Measurements from ENCODE around the gene C12orf57. TPM values are rescaled to one million over a fixed set of nuclear protein-coding genes. Genes with fewer than 3 reads are reported as not detected.

The C12orf57 gene
- total RNA-seq, 1 experiment from 2014 or later = 158 TPM

GRCh38 chr12:6946033-6946919 is 2.5 kb downstream of the C12orf57 start (continued):
- TF ChIP-seq, protein P1, sequence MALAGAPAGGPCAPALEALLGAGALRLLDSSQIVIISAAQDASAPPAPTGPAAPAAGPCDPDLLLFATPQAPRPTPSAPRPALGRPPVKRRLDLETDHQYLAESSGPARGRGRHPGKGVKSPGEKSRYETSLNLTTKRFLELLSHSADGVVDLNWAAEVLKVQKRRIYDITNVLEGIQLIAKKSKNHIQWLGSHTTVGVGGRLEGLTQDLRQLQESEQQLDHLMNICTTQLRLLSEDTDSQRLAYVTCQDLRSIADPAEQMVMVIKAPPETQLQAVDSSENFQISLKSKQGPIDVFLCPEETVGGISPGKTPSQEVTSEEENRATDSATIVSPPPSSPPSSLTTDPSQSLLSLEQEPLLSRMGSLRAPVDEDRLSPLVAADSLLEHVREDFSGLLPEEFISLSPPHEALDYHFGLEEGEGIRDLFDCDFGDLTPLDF (CRISPR knock-in tag; IDR thresholded peaks at IDR 0.05) = no peak

GRCh38 chr12:6946920-6947374 is 3.1 kb downstream of the C12orf57 start:
- Mint-ChIP-seq H3K4me1 (peaks cover 37% of the 10 kb centered on the region), H3K27ac (peak overlapping the region; percentile 77), H3K27me3 (ENCODE audit: low read depth) (no peaks in the 10 kb centered on the region), H3K4me3 (peak overlapping the region; percentile 98), H3K9me3 (no peaks in the 10 kb centered on the region), H3K36me3 (no peaks in the 10 kb centered on the region)
- POLR2A ChIA-PET = interaction anchor here (0.6 to 6.2 kb wide), 12 partner anchors 9 to 181 kb away, joined by 3 to 167 read pairs (median 8); partner anchors contain the start of genes C1RL, LPCAT3, PTMS and SPSB2
- CTCF ChIA-PET = interaction anchor here (0.6 to 5.7 kb wide), 13 partner anchors 9 to 198 kb away, joined by 3 to 296 read pairs (median 21); partner anchors contain the start of genes C1RL, CDCA3, LPCAT3 and SPSB2
- ATAC-seq = no peak
- DNase-seq (ENCODE audit: low spot score) = no peak
- TF ChIP-seq, protein P2, sequence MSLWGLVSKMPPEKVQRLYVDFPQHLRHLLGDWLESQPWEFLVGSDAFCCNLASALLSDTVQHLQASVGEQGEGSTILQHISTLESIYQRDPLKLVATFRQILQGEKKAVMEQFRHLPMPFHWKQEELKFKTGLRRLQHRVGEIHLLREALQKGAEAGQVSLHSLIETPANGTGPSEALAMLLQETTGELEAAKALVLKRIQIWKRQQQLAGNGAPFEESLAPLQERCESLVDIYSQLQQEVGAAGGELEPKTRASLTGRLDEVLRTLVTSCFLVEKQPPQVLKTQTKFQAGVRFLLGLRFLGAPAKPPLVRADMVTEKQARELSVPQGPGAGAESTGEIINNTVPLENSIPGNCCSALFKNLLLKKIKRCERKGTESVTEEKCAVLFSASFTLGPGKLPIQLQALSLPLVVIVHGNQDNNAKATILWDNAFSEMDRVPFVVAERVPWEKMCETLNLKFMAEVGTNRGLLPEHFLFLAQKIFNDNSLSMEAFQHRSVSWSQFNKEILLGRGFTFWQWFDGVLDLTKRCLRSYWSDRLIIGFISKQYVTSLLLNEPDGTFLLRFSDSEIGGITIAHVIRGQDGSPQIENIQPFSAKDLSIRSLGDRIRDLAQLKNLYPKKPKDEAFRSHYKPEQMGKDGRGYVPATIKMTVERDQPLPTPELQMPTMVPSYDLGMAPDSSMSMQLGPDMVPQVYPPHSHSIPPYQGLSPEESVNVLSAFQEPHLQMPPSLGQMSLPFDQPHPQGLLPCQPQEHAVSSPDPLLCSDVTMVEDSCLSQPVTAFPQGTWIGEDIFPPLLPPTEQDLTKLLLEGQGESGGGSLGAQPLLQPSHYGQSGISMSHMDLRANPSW (CRISPR knock-in tag; conservative IDR thresholded peaks at IDR 0.05; ENCODE audit: low read depth) = no peak
- TF ChIP-seq ATF1 (CRISPR knock-in tag; IDR thresholded peaks at IDR 0.05) = no peak
- TF ChIP-seq ZNF396 (CRISPR knock-in tag; IDR thresholded peaks at IDR 0.05; ENCODE audit: borderline replicate concordance) = no peak
- peak; percentile 13; the same call in 1 of the 2 replicates for TF ChIP-seq NFE2L1 (CRISPR knock-in tag; IDR thresholded peaks at IDR 0.05)

- Mint-ChIP-seq H3K36me3 (no peaks in the 10 kb centered on the region), H3K27me3 (ENCODE audit: low read depth) (no peaks in the 10 kb centered on the region), H3K4me3 (0 out of 2 replicates have a peak overlapping the region, but pooled peaks have one; percentile 8), H3K9me3 (no peaks in the 10 kb centered on the region), H3K4me1 (peaks cover 37% of the 10 kb centered on the region), H3K27ac (no peak overlapping the region)
- ATAC-seq (no peak), DNase-seq (ENCODE audit: low spot score) (no peak)
- TF ChIP-seq, protein P3, sequence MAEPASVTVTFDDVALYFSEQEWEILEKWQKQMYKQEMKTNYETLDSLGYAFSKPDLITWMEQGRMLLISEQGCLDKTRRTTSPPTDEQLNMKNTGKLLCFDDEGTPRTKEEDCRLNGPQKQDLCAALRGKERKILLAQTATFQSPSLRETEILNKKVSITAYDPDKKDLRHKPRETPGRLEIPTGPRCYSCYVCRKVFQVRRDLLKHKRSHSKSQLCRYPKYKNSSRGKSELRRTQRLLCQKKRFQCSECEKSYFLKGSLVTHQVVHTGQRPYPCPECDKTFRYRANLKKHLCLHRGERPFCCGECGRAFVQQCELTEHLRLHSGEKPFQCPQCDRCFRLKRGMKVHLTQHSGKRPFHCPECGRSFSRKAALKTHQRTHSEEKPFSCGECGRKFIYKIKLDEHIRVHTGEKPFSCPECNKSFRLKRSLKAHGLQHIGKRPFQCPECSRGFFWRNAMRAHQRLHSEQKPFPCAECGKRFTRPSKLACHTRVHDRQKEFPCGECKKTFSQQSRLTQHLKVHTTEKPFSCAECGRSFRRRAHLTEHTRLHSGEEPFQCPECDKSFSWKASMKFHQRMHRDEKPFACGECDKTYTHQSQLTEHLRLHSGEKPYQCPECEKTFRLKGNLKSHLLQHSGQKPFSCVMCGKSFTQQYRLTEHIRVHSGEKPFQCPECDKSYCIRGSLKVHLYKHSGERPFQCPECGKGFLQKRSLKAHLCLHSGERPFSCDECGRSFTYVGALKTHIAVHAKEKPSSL (CRISPR knock-in tag; conservative IDR thresholded peaks at IDR 0.05) = no peak
- TF ChIP-seq, protein P4, sequence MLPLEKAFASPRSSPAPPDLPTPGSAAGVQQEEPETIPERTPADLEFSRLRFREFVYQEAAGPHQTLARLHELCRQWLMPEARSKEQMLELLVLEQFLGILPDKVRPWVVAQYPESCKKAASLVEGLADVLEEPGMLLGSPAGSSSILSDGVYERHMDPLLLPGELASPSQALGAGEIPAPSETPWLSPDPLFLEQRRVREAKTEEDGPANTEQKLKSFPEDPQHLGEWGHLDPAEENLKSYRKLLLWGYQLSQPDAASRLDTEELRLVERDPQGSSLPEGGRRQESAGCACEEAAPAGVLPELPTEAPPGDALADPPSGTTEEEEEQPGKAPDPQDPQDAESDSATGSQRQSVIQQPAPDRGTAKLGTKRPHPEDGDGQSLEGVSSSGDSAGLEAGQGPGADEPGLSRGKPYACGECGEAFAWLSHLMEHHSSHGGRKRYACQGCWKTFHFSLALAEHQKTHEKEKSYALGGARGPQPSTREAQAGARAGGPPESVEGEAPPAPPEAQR (CRISPR knock-in tag; IDR thresholded peaks at IDR 0.05) = no peak
- ChIA-PET POLR2A (interaction anchor here (1.1 to 6.2 kb wide), 3 partner anchors 16 to 80 kb away, joined by 3 to 167 read pairs (median 7); partner anchors contain the start of genes LPCAT3 and TPI1), CTCF (interaction anchor here (1.3 to 5.7 kb wide), 5 partner anchors 10 to 197 kb away, joined by 4 to 296 read pairs (median 51); partner anchors contain the start of gene SPSB2)
Observed at GRCh38 chr12:6947615-6948014, 3.8 kb downstream of the C12orf57 start.

DNA sequence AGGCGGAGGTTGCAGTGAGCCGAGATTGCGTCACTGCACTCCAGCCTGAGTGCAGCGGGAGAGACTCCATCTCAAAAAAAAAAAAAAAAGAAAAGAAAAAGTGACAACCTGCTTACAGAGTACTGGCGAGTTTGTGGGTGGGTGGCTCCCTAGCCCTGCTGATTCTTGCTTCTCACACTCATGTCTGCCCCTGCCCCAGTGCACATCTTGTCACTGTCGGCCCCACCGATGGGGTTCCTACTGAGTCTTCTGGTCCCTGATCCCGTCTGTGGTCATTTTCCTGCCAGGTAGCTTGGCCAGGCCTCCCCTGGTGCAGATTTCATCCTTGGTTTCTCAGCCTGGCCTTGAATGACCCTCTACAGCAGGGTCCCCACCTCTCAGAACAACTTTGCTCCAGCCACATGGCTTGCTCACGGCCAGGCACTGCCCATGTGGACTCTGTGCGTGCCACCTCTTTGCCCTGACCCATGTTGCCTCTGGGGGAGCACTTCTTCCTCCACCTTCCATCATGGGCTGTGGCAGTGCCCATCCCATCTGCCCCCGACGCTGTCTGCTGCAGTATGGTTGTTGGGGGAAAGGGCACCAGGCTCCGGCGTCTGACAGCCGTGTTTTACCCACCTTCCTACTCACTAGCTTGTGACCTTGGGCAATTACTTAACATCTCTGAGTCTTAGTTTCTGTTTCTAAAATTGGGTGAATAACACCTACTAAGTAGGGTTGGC is 5.2 kb downstream of the C12orf57 start:
- H3K36me3 Mint-ChIP-seq = no peaks in the 10 kb centered on the region
- no peaks in the 10 kb centered on the region for H3K27me3 Mint-ChIP-seq (ENCODE audit: low read depth)
- ChIA-PET POLR2A (no interaction called here), CTCF (interaction anchor here (1.2 to 1.6 kb wide), 3 partner anchors 13 to 164 kb away, joined by 4 to 9 read pairs (median 6); no protein-coding TSS in a partner anchor)
- H3K4me1 Mint-ChIP-seq = peaks cover 42% of the 10 kb centered on the region
- H3K4me3 Mint-ChIP-seq = no peak overlapping the region
- ATAC-seq = no peak
- no peak for DNase-seq (ENCODE audit: low spot score)
- H3K27ac Mint-ChIP-seq = peak overlapping the region; percentile 32; the same call in 1 of the 2 replicates
- no peaks in the 10 kb centered on the region for H3K9me3 Mint-ChIP-seq
- TF ChIP-seq ATF1 (CRISPR knock-in tag; IDR thresholded peaks at IDR 0.05) (no peak), ZNF232 (CRISPR knock-in tag; IDR thresholded peaks at IDR 0.05) (no peak), KAT7 (CRISPR knock-in tag; IDR thresholded peaks at IDR 0.05; ENCODE audit: borderline replicate concordance) (no peak), RELA (CRISPR knock-in tag; IDR thresholded peaks at IDR 0.05; ENCODE audit: borderline replicate concordance) (no peak), CREM (CRISPR knock-in tag; IDR thresholded peaks at IDR 0.05) (no peak), IRF2 (CRISPR knock-in tag; IDR thresholded peaks at IDR 0.05; ENCODE audit: borderline replicate concordance, low read depth) (no peak), NFE2L1 (CRISPR knock-in tag; IDR thresholded peaks at IDR 0.05) (no peak)
- TF ChIP-seq, protein P5, sequence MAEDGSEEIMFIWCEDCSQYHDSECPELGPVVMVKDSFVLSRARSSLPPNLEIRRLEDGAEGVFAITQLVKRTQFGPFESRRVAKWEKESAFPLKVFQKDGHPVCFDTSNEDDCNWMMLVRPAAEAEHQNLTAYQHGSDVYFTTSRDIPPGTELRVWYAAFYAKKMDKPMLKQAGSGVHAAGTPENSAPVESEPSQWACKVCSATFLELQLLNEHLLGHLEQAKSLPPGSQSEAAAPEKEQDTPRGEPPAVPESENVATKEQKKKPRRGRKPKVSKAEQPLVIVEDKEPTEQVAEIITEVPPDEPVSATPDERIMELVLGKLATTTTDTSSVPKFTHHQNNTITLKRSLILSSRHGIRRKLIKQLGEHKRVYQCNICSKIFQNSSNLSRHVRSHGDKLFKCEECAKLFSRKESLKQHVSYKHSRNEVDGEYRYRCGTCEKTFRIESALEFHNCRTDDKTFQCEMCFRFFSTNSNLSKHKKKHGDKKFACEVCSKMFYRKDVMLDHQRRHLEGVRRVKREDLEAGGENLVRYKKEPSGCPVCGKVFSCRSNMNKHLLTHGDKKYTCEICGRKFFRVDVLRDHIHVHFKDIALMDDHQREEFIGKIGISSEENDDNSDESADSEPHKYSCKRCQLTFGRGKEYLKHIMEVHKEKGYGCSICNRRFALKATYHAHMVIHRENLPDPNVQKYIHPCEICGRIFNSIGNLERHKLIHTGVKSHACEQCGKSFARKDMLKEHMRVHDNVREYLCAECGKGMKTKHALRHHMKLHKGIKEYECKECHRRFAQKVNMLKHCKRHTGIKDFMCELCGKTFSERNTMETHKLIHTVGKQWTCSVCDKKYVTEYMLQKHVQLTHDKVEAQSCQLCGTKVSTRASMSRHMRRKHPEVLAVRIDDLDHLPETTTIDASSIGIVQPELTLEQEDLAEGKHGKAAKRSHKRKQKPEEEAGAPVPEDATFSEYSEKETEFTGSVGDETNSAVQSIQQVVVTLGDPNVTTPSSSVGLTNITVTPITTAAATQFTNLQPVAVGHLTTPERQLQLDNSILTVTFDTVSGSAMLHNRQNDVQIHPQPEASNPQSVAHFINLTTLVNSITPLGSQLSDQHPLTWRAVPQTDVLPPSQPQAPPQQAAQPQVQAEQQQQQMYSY (CRISPR knock-in tag; IDR thresholded peaks at IDR 0.05) = no peak
